T-helper 9 cell (primary cell): Measurements from ENCODE around the gene ATP13A3.

Source experiments
- DNase-seq: peaks from one replicate; pipeline ENCODE4 v3.0.0-alpha.2; 2020

The ATP13A3 gene

DNA sequence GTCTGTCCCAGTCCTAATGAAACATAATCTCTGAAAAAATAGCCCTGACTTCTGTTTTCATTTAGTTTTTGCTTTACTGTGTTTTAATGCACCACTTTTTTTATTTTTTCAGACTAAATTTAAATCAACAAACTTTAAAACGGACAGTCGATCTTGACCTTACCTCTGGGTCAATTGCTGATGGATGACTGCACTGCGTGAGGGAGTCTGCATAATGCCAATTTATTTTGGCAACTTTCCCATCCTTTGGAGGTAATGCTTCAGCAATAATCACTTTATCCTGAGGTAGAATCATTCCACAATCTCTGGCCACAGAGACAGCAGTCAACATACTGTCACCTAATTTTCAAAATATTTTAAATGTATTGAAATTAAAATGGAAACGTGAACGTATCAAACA, 55.2 kb downstream of the ATP13A3 start:
- no peak for DNase-seq

DNA sequence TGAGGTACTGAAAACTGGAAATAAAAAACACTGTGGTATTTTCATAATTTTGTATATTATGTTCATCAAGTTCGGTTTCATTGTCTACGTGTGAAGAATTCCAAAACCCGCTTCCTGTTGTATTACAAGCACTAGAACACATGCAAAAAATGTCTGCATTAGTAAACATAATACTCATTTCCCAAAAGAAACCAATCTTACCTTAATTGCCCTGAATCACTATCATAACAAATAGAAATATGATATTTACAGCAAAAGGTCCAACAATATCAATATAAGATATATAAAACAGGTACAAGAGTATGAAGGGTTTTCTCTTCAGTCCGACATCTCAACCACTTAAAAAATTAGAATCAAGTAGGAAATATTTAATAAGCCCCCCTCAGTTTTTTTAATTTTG, 61.4 kb downstream of the ATP13A3 start:
- no peak for DNase-seq

- no peak for DNase-seq
These were observed 61.8 kb downstream of the ATP13A3 start for GRCh38 chr3:194424953-194425352.

GRCh38 chr3:194424373-194424772, 62.4 kb downstream of the ATP13A3 start:
- DNase-seq, result no peak

DNA sequence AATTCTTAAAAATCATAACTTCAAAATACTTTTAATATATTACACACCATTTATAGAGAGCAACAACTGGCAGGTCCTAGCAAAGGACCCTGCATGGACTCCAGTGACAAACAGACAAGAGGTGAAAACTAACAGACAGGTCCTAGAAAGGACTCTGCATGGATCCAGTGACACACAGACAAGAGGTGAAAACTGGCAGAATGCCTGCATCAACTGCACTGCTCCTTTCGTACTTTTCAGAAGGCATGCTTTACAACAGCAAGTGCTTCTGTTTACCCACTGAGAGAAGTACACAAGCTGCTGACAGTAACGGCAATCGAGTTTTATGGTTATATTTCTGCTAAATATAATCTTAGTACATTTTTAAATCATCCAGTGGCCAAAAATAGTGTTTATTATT, 63.5 kb downstream of the ATP13A3 start:
- no peak for DNase-seq

DNA sequence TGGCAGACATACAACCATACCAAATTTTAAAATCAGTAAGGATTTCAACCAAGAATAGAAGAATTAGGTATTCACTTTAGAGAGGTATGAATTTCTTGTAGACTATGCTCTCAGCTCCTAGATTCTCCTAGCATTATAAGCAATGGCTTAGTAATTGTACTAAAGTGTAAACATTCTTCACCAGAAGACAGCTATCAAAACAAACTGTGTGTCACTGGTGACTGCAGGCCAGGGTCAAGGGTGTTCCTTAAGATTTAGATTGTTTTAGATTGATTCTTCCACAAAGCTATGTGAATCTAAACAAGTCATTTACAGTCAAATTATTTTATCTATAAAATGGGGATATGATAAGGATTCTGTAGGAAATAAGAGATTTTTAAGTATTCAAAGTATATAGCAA, 64.6 kb downstream of the ATP13A3 start:
- DNase-seq, result no peak

GRCh38 chr3:194418671-194419070, 68.1 kb downstream of the ATP13A3 start:
- no peak for DNase-seq

DNA sequence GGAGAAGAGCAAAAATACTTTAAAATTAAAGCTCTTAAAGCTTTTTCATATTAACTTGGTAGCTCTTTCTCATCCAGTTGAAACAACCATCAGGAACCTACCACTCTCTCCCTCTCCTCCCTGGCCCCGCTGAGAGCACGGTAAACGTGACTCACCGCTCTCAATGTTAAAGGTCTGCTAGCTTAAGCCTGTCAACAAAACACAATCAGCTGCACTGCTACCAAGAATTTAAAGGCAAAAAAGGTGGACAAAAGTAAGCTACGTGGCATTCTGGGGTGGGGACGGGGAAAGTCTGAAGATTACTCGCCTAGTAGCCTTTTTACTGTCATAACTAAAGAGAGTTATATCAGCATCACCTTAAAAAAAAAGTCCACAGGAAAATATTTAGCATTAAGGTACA, 79.4 kb downstream of the ATP13A3 start:
- no peak for DNase-seq

- DNase-seq, result no peak
These were observed 81.0 kb downstream of the ATP13A3 start for GRCh38 chr3:194405766-194406165.

DNA sequence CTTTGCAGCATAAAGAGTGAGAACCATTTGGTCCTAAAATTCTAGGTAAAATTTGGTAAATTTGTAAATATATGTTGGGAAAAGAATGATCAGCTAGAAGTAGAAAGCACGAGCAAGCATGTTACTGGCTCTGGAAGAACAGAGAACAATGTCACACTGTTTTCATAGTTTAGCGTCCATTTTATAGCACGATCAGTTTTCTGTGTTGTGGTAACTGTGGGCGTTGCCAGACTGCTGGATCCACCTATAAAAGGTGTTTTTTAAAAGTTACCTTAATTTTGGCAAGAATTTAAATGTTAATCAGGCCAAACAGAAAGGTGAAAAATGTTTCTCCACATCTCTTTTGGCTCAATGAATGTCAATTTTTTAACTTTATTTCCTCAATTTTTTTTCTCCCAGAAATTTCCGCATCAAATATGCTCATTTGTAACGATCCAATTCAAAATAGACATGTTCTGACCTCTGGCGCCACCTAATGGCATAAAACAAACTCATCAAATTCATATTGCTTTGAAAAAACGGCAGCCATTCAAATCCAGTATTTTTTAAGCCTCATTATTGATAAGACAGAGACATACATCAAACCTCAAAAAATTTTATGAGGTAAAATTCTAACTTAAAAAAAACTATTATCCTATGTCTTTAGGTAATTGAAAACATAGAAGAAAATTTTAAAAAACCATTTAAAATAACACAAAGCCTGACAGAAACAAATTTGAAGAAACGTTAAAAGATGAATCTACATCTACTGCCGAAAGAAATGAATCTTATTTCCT, 82.2 kb downstream of the ATP13A3 start:
- DNase-seq, result peak; percentile 15

- DNase-seq, result no peak
These were observed 84.9 kb downstream of the ATP13A3 start for GRCh38 chr3:194401868-194402329.

DNA sequence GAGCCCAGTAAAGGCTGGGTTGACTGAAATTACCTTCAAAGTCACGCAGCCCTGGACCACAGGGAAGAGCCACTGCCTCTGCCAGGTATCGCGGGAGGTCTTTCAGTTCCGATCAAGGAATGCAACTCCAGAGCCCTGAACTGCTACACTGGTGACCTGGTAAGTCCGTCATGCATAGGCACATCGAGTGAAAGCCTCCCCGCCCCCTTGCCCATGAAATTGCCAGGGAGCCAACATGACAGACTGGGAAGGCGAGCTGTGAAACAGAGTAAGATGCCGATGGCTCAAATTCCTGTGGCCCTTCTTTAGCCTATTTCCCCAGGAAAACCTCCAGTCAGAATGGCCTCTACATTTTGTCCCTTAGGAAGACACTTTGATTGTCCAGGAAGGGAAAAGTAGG, 85.5 kb downstream of the ATP13A3 start:
- no peak for DNase-seq

GRCh38 chr3:194399874-194400411, 86.9 kb downstream of the ATP13A3 start:
- no peak for DNase-seq

DNA sequence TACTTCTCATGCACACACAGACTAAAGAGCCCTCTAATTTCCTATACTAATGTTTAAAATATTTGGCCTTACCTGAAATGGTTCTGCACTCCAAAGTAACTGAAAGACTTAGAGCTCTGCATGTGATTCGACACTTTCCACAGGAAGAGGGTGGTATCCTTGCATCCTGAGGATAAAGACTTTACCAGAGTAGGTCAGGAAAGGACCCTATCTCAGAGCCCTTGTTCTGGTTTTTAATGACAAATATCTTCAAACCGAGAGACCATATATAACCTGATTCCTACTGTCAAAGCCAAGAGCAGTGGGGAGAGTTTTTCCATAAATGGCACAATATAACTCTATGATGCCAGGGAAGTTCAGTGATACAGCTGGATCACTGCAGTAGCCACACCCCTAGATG, 87.6 kb downstream of the ATP13A3 start, which contains the start of gene GP5:
GP5 (minus strand) TSS at position 101 of the 400 bp plus-strand sequence. CDS start 984 bp downstream, outside the sequence.
- no peak for DNase-seq

GRCh38 chr3:194397757-194398312, 89.0 kb downstream of the ATP13A3 start:
- DNase-seq, result no peak

DNA sequence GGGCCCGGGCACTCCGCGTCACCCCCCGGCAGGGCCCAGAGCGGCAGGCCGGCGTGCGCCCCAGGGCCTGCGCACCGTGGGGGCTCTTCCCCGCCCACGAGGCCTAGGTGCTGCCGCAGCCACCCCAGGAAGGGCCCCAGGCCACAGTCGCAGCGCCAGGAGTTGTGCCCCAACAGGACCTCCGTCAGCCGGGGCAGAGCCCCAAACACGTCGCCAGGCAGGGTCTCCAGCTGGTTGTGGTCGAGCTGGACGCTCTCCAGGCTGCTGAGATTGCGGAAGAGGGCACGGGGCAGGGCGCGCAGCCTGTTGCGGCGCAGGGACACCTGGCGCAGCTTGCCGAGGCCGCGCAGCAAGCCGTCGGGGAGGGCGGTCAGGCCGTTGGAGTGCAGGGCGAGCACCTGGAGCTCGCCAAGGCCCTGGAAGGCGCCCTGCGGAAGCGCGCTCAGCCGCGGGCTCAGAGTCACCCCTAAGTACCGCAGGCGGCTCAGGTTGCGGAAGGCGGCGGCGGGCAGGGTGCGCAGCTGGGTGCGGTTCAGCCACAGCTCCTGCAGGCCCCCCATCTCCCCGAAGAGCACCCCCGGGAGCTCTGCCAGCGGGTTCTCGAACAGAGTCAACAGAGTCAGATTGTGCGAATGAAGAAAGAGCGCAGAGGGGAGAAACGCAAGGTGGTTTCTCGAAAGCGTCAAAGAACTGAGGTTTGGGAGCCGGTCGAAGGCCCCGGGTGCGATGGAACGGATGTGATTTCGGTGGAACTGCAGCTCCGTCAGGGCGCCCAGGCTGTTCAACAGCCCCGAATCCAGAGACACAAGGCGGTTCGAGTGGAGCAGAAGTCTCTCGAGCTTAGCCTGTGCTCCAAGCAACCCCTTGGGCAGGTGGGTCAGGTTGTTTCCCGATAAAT, 89.7 kb downstream of the ATP13A3 start:
- DNase-seq, result no peak

- no peak for DNase-seq
These were observed 90.3 kb downstream of the ATP13A3 start for GRCh38 chr3:194396539-194396858.

- peak; percentile 13 for DNase-seq
These were observed 90.8 kb downstream of the ATP13A3 start for GRCh38 chr3:194395778-194396538.

DNA sequence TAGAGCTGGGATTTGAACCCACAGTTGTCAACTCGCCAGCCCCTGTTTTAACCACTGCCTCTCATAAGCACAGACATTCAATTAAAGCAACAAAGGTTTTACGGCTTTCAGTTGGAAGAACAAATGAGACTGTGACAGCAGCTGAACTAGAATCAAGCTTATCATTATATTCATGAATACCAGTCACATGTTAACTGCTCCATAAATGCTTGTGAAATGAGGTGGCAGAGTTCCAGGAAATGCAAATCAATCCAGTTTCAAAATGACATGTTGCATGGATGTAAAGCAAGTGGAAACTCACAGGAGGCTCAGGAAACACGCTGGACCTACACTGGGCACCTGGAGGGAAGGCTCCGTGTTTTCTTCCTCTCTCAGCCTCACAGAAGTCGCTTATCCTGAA, 91.6 kb downstream of the ATP13A3 start:
- no peak for DNase-seq

DNA sequence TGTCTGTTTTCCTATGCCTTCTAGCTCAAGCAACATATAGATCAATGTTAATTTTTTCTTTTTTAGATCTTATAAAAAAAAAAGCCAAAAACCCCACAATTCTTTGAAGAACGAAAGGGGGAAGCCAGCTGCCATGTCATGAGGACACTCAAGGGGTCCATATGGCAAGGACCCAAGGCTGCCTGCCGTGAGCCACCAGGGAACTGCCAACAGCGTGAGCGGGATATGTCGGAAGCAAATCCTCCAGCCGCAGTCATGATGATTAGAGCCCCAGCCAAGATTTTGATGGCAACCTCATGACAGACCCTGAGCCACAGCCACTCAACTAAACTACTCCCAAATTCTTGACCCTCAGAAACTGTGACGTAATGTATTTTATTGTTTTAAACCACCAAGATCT, 94.2 kb downstream of the ATP13A3 start:
- no peak for DNase-seq

GRCh38 chr3:194390835-194391234, 96.0 kb downstream of the ATP13A3 start:
- DNase-seq, result no peak

GRCh38 chr3:194389269-194389668, 97.5 kb downstream of the ATP13A3 start:
- no peak for DNase-seq
